SJCRH30 (cell line): Measurements from ENCODE around the gene CUX1. TPM values are rescaled to one million over a fixed set of nuclear protein-coding genes. Genes with fewer than 3 reads are reported as not detected.
A peak's percentile ranks its signal among the peaks of the same experiment; 100 is the strongest.
"Not testable (repeated sequence)": the region's sequence is repeated elsewhere in the genome, so short reads cannot be mapped to it uniquely, and the experiment has no call there.

Experiments
- DNase-seq, 2 experiments: peaks; one replicate each; pipeline ENCODE4 v3.0.0-alpha.2; 2015 to 2020
- H3K27ac ChIP-seq: fragments of 250-450 bp; sonication (Bioruptor Pico); 2 replicates; pipeline ENCODE4 v1.5.1; 2020; ENCODE audit warnings: mild to moderate bottlenecking, moderate library complexity
- H3K27me3 ChIP-seq: fragments of 250-450 bp; sonication (Bioruptor Pico); 2 replicates; pipeline ENCODE4 v1.5.1; 2020; ENCODE audit warnings: mild to moderate bottlenecking, moderate library complexity
- H3K36me3 ChIP-seq: fragments of 250-450 bp; sonication (Bioruptor Pico); 2 replicates; pipeline ENCODE4 v1.5.1; 2020; ENCODE audit warnings: mild to moderate bottlenecking, moderate library complexity
- H3K4me1 ChIP-seq: fragments of 250-450 bp; sonication (Bioruptor Pico); 2 replicates; pipeline ENCODE4 v1.5.1; 2020; ENCODE audit warnings: mild to moderate bottlenecking, moderate library complexity
- H3K4me3 ChIP-seq: fragments of 250-450 bp; sonication (Bioruptor Pico); 2 replicates; pipeline ENCODE4 v1.5.1; 2020; ENCODE audit warnings: mild to moderate bottlenecking, moderate library complexity
- H3K9me3 ChIP-seq: fragments of 250-450 bp; sonication (Bioruptor Pico); replicated peaks from 2 replicates; pipeline ENCODE4 v1.5.1; 2020; ENCODE audit warnings: mild to moderate bottlenecking, moderate library complexity
- total RNA-seq: library from RNA; depleted of rRNA; stranded (reverse); fragments of >200 nt; shearing (Covaris generic); gene quantifications from 2 replicates; pipeline ENCODE4 v1.2.3, GENCODE V29; 2014

Gene CUX1
- total RNA-seq, 1 experiment from 2014 or later, result 29.1 TPM

DNA sequence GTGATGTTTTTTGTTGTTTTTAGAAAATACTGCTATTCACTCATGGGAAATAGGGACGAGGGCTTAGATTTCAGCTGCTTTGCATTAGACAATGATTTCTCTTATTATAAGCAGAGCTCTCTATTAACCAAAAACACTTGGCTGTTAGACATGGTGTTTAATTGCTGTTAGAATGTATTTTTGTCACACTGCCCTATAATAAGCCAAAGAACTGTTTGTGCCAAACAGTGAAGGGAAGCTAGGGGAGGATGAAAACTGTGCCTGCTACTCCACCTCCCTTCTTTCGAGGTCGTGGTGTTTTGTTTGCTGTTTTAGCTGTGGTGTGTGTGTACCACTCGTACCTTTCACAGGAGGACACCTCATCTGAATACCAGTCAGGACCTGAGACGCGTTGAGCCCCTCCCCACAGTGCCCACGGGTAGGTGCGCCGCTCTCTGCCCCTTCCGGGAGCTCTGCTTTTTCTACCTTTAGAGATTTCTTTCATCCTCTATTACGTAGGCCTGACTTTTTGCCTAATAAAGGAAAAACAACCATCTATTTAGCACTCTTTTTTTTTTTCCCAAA lies 57.9 kb downstream of the CUX1 start:
- H3K36me3 ChIP-seq, result no peaks in the 10 kb centered on the region
- peaks cover 14% of the 10 kb centered on the region for H3K4me1 ChIP-seq
- no peak for DNase-seq

DNA sequence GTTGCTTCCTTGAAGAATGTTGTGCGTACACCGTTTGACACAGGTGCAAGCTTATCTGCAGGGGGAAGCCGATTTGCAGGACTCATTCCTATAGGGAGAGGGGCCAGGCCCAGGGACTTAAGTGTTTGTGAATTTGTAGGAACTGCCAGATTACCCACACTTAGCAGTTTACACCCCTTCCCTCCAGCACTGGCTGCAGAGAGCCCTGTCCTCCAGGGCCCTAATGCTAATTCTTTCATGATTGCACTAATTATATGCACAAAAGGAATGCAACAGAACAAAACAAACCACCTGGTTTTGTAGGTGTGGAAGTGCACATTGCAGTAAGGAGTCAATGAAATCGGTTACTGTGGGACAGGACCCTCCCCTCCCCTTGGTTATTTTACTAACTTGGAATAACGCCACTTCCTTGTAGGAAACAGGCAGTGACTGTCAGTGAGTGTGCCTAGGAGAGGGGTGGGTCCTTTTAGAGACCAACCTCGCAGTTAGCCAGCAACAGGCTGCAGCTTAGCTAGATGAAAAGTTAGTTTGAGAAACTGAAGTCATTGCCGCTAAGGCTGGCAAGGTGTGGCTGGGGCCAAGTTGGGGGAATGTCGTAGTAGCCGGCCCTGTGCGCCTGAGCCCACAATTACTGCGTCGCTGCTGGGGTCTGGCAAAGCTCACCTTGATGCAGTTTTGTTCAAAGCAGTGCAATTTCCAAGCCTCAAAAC lies 60.6 kb downstream of the CUX1 start:
- Histone ChIP-seq H3K27me3 (no peaks in the 10 kb centered on the region), H3K27ac (no peak overlapping the region), H3K36me3 (no peaks in the 10 kb centered on the region), H3K4me1 (peaks cover 28% of the 10 kb centered on the region), H3K9me3 (no peaks in the 10 kb centered on the region), H3K4me3 (no peak overlapping the region)
- DNase-seq, result no peak

More for the DNA sequence above, 57.9 kb downstream of the CUX1 start:
- Histone ChIP-seq H3K9me3 (no peaks in the 10 kb centered on the region), H3K27ac (no peak overlapping the region), H3K4me3 (no peak overlapping the region), H3K27me3 (no peaks in the 10 kb centered on the region)

DNA sequence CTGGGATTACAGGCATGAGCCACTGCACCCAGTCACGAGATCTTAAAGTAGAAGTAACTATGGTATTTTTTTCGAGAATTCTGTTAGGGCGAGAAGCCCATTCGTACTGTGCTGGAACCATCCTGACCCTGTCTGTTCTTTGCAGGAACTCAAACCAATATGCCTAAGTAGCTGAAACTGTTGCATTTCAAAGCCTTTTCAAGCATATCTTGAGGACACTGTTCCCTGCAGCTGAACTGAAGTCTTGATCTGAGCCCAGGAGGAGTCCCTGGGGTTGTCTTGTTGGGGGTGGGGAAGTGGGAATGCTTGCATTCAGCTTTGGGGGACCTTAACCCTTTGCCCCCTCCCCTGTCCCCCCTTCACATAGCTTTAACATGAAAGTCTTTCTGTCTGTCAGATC lies 61.5 kb downstream of the CUX1 start:
- Histone ChIP-seq H3K4me3 (no peak overlapping the region), H3K27ac (no peak overlapping the region), H3K4me1 (peaks cover 25% of the 10 kb centered on the region), H3K27me3 (no peaks in the 10 kb centered on the region), H3K9me3 (no peaks in the 10 kb centered on the region), H3K36me3 (no peaks in the 10 kb centered on the region)
- no peak for DNase-seq

DNA sequence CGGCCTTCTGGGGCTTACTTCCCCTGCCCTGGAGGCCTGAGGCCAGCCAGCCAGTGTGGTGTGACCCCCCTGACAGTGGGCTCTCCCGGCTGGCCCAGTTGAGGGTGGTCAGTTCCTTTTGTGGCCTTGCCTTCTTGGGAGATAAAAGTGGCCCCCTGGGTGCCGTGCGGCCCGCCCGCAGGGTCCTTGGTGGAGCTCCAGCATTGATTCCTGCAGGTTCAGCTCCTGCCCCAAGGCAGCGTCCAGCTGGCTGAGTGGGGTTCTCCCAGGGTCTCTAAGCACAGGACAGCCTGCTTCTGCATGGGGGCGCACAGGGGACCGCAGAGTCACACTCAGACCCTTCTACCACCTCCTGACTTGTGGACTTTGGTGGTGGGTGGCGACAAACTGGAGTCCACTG lies 62.1 kb downstream of the CUX1 start:
- no peak overlapping the region for H3K4me3 ChIP-seq
- H3K27me3 ChIP-seq, result no peaks in the 10 kb centered on the region
- H3K4me1 ChIP-seq, result peaks cover 19% of the 10 kb centered on the region
- H3K36me3 ChIP-seq, result no peaks in the 10 kb centered on the region
- DNase-seq, result no peak
- H3K27ac ChIP-seq, result no peak overlapping the region
- H3K9me3 ChIP-seq, result no peaks in the 10 kb centered on the region

DNA sequence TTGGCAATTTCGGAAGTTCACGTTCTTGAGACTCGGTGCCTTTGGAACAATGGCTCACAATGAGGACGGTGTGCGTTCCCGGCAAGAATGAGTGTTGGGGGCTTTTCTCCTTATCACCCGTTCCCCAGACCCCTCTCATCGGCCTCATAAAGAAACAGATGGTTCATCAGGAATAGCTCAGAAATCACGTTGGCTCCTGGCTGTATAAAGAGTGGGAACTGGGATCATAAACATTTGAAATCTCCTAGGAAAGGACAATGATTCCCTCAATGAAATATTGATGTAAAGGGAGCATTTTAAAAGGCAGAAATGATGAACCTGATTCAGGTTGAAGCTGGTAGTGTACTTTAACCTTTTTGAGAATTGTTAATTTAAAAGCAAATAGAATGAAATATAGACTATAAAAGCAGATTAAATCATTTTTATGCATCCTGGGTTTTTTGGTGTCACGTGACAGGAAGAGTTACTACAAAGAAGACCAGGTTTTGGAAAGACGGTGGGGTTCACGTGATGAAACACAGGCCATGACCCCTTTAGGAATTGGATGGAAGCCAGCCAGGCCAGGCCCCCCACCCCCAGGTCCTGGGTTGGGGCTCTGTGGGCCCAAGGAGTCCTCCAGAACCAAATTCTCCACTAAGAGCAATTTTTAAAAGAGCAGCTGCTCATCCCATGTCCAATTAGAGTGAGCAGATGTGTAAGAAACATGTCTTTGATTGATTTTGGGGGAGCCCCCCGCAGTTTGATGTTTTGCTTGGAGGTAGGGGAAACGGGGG lies 63.0 kb downstream of the CUX1 start:
- H3K27ac ChIP-seq, result no peak overlapping the region
- no peaks in the 10 kb centered on the region for H3K27me3 ChIP-seq
- no peaks in the 10 kb centered on the region for H3K9me3 ChIP-seq
- peaks cover 19% of the 10 kb centered on the region for H3K4me1 ChIP-seq
- DNase-seq, result no peak
- H3K4me3 ChIP-seq, result no peak overlapping the region
- no peaks in the 10 kb centered on the region for H3K36me3 ChIP-seq

DNA sequence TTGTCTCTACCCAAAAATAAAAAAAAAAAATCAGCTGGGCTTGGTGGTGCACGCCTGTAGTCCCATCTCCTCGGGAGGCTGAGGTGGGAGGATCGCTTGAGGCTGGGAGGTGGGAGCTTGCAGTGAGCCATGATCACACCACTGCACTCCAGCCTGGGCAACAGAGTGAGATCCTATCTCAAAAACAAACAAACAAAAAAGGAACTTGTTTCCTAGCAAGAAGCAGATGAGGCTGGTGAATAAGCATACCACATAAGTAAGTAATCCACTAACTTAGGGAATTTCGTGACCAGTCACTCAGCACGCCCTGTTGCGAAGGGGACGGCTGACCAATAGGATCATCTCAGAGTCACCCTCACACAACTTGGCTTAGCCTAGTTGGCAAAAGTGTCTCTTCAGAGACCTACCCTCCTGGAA lies 64.6 kb downstream of the CUX1 start:
- Histone ChIP-seq H3K4me3 (no peak overlapping the region; the same call in 1 of the 2 replicates), H3K27me3 (no peaks in the 10 kb centered on the region), H3K27ac (peak overlapping the region; percentile 82), H3K9me3 (no peaks in the 10 kb centered on the region), H3K36me3 (no peaks in the 10 kb centered on the region), H3K4me1 (peaks cover 19% of the 10 kb centered on the region)
- DNase-seq, result no peak

DNA sequence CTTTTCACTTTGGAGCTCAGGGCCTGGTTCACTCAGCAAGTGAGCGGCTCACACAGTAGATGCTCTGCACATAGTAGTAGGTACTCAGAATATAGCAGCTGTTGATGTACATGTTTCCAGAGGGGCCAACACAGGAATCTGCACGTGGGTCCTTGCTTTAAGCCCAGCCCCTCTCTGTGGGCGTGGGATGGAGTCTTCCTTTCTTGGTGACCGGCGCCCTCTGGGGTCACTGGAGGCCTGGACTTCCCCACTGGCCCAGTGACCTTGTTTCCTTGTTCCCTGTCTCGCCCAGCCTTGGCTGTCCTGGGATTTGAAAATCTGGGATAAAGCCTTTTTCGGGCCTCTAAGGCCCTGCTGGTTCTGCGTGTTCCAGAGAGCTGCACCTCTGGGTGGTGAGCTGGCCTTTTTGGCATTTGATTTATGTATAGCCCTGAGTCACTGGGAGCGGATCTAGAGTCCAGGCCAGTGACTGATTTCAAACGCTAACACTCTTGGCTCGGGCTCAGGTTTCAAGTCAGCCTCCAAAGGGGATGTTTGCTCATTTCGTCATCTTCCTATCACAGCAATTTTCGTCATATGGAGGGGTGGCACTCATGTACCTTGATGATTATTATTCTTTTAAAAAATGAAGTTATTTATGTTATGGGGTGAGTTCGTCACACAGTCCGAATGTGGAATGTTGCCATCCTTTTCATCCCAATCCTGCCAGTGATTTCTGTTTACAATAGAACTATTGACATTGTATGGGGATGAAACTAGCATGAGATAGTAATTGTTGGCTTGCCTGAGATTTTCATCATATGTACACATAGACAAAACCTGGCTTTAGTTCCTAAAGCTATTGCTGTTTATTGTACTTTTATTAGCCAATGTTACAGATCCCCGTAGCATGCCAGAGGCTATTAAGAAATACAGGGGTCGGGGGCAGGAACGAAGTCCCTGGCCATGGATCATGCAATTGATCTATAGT lies 65.5 kb downstream of the CUX1 start:
- Histone ChIP-seq H3K4me3 (peak overlapping the region; percentile 44), H3K9me3 (no peaks in the 10 kb centered on the region), H3K27ac (peak overlapping the region; percentile 82), H3K27me3 (no peaks in the 10 kb centered on the region), H3K4me1 (peaks cover 19% of the 10 kb centered on the region), H3K36me3 (no peaks in the 10 kb centered on the region)
- peak; percentile 83 to 90 for DNase-seq

DNA sequence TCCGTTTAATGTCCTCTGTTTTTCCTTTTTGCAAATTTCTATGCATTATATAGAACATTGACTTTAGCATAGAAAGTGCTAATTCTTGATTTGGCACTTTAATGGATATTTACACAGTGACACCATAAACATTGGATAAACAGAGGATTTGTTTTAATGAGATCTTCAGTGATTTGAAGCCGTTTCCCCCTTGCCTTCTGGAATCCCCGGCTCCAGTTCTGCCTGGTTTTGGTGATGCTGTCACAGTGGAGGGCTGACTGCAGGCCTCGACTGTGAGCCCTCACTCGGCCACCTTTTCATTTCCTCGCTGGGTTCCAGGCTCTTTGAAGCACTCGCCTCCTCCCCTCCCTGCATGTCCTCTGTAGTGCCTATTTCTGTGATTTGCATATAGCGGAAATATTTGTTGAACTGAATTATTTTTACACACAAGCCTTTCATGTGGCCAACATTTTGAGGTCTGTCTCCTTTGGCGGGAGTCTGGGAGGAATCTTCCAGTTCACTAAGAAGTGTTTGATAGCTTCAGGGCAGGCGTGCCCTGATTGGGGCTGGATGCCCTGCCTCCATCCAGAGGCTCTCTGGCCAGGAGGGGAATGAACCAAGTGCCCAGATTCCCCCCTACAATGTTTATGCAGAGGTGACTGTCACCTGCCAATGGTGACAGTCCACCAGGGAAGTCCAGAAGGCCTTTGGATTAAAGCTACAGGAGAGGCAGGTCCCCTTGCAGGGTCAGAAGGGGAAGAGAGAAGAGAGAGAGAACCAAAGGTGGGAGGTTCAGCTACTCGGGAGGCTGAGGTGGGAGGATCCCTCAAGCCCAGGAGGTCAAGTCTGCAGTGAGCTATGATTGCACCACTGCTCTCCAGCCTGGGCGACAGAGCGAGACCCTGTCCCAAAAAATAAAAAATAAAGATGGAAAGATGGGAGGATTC lies 67.5 kb downstream of the CUX1 start:
- Histone ChIP-seq H3K9me3 (no peaks in the 10 kb centered on the region), H3K4me3 (no peak overlapping the region), H3K36me3 (no peaks in the 10 kb centered on the region), H3K27me3 (no peaks in the 10 kb centered on the region), H3K4me1 (peaks cover 19% of the 10 kb centered on the region), H3K27ac (no peak overlapping the region)
- DNase-seq, result no peak

DNA sequence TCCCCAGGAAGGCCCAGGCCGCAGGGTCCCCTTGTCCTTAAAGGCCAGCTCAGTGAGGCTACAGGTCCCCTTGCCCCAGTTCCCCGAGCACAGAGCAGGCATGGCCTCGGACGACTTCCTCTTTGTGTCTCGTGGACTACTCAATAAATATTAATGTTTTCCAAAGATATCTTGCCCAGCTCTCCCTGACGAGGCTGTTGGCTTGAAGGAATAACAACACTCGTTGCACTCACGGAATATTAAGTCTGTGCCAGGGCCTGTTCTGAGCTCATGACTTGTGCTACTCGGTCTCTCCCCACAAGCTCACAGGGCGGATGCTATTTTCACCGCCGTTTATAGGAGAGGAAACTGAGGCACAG lies 68.2 kb downstream of the CUX1 start:
- no peaks in the 10 kb centered on the region for H3K36me3 ChIP-seq

DNA sequence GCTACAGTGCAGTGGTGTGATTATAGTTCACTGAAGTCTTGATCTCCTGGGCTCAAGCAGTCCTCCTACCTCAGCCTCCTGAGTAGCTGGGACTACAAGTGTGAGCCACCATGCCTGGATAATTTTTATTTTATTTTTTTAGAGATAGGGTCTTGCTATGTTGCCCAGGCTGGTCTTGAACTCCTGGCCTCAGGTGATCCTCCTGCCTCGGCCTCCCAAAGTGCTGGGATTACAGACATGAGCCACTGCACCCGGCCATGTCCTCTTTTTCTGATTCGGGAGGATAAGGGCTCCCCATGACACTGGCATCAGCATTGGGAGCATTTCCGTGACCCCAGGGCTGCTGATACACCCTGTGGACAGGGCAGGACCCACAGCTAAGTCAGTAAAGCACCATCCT lies 69.9 kb downstream of the CUX1 start:
- not testable (repeated sequence) for H3K4me1 ChIP-seq, DNase-seq, H3K27me3 ChIP-seq

More for the DNA sequence above, 68.2 kb downstream of the CUX1 start:
- Histone ChIP-seq H3K9me3 (no peaks in the 10 kb centered on the region), H3K4me3 (no peak overlapping the region), H3K4me1 (peaks cover 15% of the 10 kb centered on the region), H3K27me3 (no peaks in the 10 kb centered on the region), H3K27ac (no peak overlapping the region)
- no peak for DNase-seq

DNA sequence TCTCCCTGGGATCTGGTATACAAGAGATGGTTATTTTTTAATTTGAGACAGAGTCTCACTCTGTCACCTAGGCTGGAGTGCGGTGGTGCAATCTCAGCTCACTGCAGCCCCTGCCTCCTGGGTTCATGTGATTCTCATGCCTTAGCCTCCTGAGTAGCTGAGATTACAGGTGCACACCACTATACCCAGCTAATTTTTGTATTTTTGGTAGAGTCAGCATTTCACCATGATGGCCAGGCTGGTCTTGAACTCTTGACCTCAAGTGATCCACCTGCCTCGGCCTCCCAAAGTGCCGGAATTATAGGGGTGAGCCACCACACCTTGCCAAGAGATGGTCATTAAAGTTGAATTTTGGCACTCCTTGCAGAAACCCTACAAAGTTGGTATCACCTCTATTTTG lies 71.1 kb downstream of the CUX1 start:
- not testable (repeated sequence) for H3K27ac ChIP-seq, DNase-seq, H3K36me3 ChIP-seq, H3K4me1 ChIP-seq, H3K27me3 ChIP-seq, H3K4me3 ChIP-seq, H3K9me3 ChIP-seq

More for the DNA sequence above, 69.9 kb downstream of the CUX1 start:
- H3K4me3 ChIP-seq, H3K27ac ChIP-seq, H3K9me3 ChIP-seq, H3K36me3 ChIP-seq: not testable (repeated sequence)

DNA sequence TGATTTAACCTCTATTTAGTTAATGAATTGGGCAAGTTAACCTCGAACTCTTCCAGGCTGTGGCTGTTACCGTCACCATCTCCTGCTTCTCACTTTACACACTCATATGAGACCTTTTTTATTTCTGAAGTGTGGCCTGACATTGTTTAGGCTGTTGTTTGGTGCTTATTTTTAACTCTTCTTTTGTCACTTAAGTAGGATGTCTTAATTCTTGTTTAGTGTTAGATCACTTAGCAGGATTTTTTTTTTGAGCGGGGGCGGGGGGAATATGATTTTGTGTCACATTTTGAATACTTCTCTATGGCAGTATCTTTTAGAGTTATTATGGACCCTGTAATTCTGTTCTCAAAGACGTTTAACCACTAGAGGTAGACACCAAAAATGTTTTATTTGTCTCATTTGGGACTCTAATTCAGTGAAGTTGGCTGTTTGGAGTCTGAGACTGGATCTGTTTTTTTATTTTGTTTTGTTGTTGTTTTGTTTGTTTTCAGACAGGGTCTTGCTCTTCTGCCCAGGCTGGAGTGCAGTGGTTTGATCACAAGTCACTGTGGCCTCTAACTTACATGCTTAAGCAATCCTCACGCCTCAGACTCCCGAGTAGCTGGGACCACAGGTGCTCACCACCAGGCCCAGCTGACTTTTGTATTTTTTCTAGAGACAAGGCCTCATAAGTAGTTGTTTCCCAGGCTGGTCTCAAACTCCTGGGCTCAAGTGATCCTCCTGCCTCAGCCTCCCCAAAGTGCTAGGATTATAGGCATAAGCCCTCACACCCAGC lies 73.5 kb downstream of the CUX1 start:
- Histone ChIP-seq H3K9me3 (no peaks in the 10 kb centered on the region), H3K36me3 (no peaks in the 10 kb centered on the region)
- no peak for DNase-seq

DNA sequence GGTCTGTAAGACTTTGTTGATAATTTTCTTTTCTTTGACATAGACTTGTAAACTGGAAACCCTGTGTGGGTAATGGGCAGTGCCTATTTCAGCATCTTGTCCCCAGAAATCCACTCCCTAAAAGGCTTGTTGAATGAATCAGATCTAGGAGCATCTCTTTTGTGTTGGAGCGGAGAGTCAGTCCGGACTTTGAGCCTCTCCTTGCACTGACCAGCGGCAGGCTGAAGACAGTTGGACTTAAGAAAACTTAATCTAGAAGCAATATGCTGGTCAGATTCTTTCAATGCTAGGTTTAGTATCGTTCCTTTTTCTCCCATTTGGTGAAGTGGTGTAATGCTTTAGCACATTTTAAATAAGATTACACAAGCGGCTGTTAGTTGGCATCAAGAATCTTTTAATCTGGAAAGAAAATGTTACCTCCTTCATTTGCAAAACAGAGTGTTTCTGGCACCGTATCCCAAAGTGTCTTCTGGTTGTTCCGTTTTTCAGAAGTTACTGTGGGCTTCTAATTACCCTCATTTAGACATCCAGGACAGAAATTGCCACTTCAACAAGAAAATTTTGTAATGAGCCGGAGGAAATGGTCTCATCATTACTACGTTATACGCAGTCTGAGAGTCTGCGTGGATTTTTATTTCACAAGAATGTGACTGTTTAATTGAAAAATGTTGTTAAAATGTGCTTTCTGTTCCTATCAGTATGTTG lies 74.7 kb downstream of the CUX1 start:
- no peaks in the 10 kb centered on the region for H3K36me3 ChIP-seq
- H3K4me1 ChIP-seq, result no peaks in the 10 kb centered on the region
- DNase-seq, result no peak
- H3K9me3 ChIP-seq, result no peaks in the 10 kb centered on the region
- H3K27me3 ChIP-seq, result no peaks in the 10 kb centered on the region
- no peak overlapping the region for H3K4me3 ChIP-seq
- H3K27ac ChIP-seq, result no peak overlapping the region

More for the DNA sequence above, 73.5 kb downstream of the CUX1 start:
- Histone ChIP-seq H3K27me3 (no peaks in the 10 kb centered on the region), H3K4me3 (no peak overlapping the region), H3K4me1 (no peaks in the 10 kb centered on the region), H3K27ac (no peak overlapping the region)
